ENCODE measurements around the gene R3HDM2.
A peak's percentile ranks its signal among the peaks of the same experiment; 100 is the strongest.

R3HDM2 gene

DNA sequence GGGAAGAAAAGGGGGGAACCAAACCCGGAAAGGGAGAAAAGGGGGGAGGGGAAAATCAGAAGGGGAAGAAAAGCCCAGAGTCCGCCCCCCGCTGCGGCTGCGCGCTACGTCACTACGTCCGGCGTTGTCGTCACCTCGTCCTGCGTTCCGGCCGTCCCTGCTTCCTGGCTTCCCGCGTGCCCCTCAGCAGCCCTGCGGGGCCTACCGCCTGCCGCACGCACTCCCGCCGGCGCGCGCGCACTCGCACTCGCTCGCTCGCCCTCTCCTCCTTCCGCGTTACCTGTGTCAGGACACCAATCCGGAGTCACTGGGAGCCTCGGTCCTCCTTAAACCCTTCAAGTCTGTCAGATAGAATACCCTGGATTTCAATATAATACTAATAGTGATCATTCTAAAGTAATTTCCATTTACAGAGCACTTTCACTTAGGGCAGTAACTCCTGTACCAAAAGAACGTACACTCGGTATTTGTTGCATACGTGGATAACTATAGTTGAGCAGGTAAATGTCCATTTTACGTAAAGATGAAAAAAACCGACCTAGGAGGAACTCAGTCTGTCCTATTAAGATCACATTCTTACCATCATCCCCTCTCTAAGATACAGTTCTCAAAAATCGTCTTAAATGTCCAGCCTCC lies at the start of gene R3HDM2:
Gene R3HDM2, minus strand, starts transcription at position 113 of the 636 bp plus-strand sequence. CDS start 120,615 bp downstream, outside the sequence.
- Histone ChIP-seq H2AFZ (ENCODE audit: low read depth, low read length) (peak within 1 kb of the TSS; percentile 44), H3K4me3 (ENCODE audit: low read length) (peak within 1 kb of the TSS; percentile 74), H3K9me3 (ENCODE audit: low read length) (no peaks in the 10 kb centered on the region), H3K4me1 (ENCODE audit: insufficient read depth, low read length) (peaks cover 11% of the 10 kb centered on the region), H3K27me3 (ENCODE audit: insufficient read depth, low read length) (no peaks in the 10 kb centered on the region), H3K36me3 (ENCODE audit: insufficient read depth, low read length) (no peaks in the 10 kb centered on the region)

- Histone ChIP-seq H3K36me3 (ENCODE audit: insufficient read depth, low read length) (no peaks in the 10 kb centered on the region), H3K9me3 (ENCODE audit: low read length) (peaks cover 3% of the 10 kb centered on the region), H3K4me1 (ENCODE audit: insufficient read depth, low read length) (peaks cover 9% of the 10 kb centered on the region), H2AFZ (ENCODE audit: low read depth, low read length) (no peak within 1 kb of the TSS), H3K4me3 (ENCODE audit: low read length) (no peak within 1 kb of the TSS), H3K27me3 (ENCODE audit: insufficient read depth, low read length) (peaks cover 51% of the 10 kb centered on the region)
Measured at GRCh38 chr12:57479376-57480115, 48.7 kb upstream of the R3HDM2 start, which contains the start of gene ARHGAP9. Gene ARHGAP9 (minus strand): TSS chr12:57479866. CDS start chr12:57479406, 460 bp downstream.

DNA sequence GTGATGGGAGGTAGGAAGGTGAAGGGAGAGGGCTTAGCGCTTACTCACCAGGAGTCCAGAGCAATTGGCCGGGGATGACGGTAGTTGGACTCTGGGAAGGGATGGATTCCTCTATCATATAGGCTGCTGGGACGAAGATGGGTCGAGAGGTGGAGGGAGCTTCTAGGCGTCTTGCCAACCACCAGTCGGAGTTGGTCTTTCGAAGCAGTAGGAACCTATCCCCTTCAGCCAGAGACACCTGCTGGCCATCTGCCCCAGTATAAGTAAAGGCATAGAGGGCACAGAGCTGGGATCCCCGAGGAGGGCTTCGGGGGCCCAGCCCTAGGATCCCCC lies 48.2 kb upstream of the R3HDM2 start:
- no peak overlapping the region for H2AFZ ChIP-seq (ENCODE audit: low read depth, low read length)
- H3K36me3 ChIP-seq (ENCODE audit: insufficient read depth, low read length): no peaks in the 10 kb centered on the region
- H3K9me3 ChIP-seq (ENCODE audit: low read length): peaks cover 3% of the 10 kb centered on the region
- H3K27me3 ChIP-seq (ENCODE audit: insufficient read depth, low read length): peaks cover 56% of the 10 kb centered on the region
- H3K4me3 ChIP-seq (ENCODE audit: low read length): no peak overlapping the region
- H3K4me1 ChIP-seq (ENCODE audit: insufficient read depth, low read length): peaks cover 9% of the 10 kb centered on the region

DNA sequence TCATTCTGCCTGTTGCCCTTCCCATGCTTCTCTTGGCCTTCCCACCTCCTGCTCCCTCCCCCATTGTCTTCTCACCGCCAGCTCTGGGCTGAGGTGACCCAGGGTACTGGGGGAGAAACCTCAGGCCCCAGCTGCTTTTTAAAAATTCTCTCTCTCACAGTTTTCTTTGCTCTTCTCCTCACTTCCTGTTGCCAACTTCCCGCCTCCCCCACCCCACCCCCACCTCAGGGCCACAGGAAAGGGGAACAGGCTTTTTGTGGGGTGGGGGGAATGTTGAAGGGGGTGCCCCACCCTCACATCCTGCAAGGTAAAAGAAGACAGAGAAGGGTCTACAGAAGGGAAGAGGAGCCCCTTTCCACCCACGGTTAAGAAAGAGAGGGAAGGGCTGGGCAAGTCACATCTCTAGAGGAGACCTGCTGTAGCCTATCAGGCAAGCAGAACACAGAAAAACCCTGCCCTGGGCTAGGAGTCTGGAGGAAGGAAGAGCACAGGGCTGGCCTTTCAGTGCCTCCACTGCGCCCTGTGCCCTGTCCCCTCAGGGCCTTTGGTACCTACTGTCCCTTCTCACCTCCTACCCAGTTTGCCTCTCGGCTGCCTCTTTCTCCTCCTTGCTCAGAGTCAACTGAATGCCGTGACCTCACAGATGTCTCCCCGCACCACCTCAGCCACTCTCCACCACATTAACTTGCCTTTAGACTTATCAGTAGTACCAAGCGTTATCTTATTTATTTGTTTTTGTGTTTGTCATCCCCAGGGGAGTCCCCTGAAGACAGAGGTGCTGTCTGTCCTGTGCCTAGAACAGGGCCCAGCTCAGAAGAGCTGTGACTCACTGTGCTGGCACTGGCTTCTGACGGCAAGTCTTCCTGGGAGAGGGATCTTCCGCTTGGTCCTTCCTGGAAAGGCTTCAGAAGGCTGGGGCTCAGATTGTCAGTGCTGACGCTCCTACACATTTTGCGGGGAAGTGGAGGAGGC lies 47.2 kb upstream of the R3HDM2 start:
- peaks cover 63% of the 10 kb centered on the region for H3K27me3 ChIP-seq (ENCODE audit: insufficient read depth, low read length)

DNA sequence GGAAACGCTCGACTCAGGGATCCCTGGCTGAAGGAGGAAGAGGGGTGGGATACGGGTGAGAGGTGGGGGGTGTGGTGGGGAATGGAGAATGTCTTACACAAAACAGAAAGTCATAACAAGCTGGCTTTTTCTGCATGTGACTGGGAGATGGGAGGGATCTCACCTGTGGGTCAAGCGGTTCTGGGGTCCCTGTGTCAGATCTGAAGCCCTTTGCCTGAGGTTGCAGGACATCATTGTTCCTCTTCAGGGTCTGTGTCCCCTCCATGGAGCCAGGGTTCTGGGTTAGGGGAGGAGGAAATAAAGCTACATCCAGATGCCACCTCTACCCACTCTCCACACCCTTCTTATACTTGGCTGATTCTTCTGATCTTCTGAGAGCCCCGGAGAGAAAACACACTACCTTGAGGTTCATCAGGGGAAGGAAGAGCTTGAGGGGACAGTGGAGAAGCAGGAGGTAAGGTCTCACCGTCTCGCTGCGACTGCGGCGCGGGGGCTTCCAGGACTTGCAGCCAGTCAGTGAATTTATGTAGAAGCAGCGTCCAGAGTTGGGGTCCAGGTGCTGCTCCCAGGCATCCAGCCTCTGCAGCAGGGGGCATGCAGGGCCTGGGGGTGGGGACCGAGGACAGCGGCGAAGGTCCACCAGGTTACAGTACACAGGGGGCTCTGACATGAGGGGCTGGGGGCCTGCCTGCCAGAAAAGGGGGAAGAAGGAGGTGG lies 46.3 kb upstream of the R3HDM2 start:
- Histone ChIP-seq H3K9me3 (ENCODE audit: low read length) (peaks cover 3% of the 10 kb centered on the region), H3K4me1 (ENCODE audit: insufficient read depth, low read length) (peaks cover 9% of the 10 kb centered on the region), H3K36me3 (ENCODE audit: insufficient read depth, low read length) (no peaks in the 10 kb centered on the region), H3K27me3 (ENCODE audit: insufficient read depth, low read length) (peaks cover 63% of the 10 kb centered on the region), H3K4me3 (ENCODE audit: low read length) (no peak overlapping the region), H2AFZ (ENCODE audit: low read depth, low read length) (no peak overlapping the region)

More for the DNA sequence above, 47.2 kb upstream of the R3HDM2 start:
- Histone ChIP-seq H3K36me3 (ENCODE audit: insufficient read depth, low read length) (no peaks in the 10 kb centered on the region), H2AFZ (ENCODE audit: low read depth, low read length) (no peak overlapping the region), H3K4me3 (ENCODE audit: low read length) (no peak overlapping the region), H3K9me3 (ENCODE audit: low read length) (peaks cover 3% of the 10 kb centered on the region), H3K4me1 (ENCODE audit: insufficient read depth, low read length) (peaks cover 9% of the 10 kb centered on the region)

DNA sequence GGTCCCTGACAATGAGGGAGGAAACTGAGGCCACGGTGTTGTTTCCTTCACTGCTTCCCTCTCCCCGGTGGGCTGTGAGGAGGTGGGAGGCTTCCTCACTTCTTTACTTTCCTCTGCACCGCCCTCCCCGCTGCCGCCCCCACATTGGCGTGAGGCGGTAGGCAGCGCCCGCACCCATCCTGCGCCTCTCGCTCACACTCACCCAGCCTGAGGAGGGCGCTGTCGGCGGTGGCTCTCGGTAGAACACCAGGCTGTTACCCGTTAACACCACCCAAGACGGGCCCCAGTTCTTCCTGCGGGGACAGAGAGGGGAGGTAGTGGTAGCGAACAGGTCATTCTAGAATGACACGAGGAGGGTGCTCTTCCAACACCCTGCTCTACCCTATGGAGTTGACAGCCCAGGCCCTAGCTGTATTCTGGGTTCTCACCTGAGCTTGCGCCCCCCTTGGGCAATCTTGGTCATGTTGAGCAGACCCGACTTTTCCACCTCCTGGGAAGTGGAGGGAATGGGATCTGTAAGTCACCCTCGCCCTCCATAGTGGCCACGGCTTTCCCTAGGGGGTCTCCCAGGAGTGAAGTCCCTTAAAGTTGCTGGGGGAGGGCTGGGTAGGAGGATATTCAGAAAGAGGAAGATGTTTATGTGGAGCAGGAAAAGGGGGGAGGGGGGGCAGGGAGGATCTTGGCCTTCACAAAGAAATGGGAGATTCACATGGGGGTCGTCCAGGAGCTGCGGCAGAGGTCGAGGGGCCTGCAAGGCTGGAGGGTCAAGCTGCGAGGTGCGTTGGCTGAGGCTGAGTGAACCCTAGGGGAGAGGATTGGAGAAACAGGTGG lies 45.5 kb upstream of the R3HDM2 start:
- Histone ChIP-seq H2AFZ (ENCODE audit: low read depth, low read length) (peak overlapping the region; percentile 62), H3K27me3 (ENCODE audit: insufficient read depth, low read length) (peaks cover 63% of the 10 kb centered on the region), H3K4me1 (ENCODE audit: insufficient read depth, low read length) (peaks cover 9% of the 10 kb centered on the region), H3K9me3 (ENCODE audit: low read length) (peaks cover 3% of the 10 kb centered on the region), H3K36me3 (ENCODE audit: insufficient read depth, low read length) (no peaks in the 10 kb centered on the region), H3K4me3 (ENCODE audit: low read length) (no peak overlapping the region)

GRCh38 chr12:57475271-57476161 lies 44.7 kb upstream of the R3HDM2 start:
- Histone ChIP-seq H2AFZ (ENCODE audit: low read depth, low read length) (peak overlapping the region; percentile 62), H3K27me3 (ENCODE audit: insufficient read depth, low read length) (peaks cover 60% of the 10 kb centered on the region), H3K36me3 (ENCODE audit: insufficient read depth, low read length) (peaks cover 4% of the 10 kb centered on the region), H3K4me3 (ENCODE audit: low read length) (peak overlapping the region; percentile 15), H3K4me1 (ENCODE audit: insufficient read depth, low read length) (peaks cover 9% of the 10 kb centered on the region), H3K9me3 (ENCODE audit: low read length) (peaks cover 3% of the 10 kb centered on the region)

DNA sequence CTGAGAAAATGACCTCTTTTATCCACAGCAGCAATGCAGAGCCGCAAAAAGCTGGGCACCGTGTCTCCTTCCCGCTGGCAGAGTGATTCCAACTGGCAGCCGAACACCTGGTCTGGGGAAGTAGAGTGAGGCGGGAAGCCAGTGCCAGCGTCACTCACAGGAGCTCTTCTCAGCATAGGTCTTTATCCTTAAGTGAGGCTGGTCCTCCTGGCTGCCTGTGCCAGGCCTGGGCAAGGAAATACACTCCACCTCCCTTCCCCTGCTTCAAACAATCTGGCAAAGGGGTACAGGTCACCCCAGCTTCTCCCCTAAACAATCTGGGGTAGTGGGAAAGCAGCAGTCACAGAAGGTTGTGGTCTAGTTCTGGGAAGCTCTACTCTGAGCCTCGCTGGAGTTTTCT lies 44.0 kb upstream of the R3HDM2 start:
- peak overlapping the region; percentile 62 for H2AFZ ChIP-seq (ENCODE audit: low read depth, low read length)
- peaks cover 59% of the 10 kb centered on the region for H3K27me3 ChIP-seq (ENCODE audit: insufficient read depth, low read length)
- peaks cover 9% of the 10 kb centered on the region for H3K4me1 ChIP-seq (ENCODE audit: insufficient read depth, low read length)
- peaks cover 4% of the 10 kb centered on the region for H3K36me3 ChIP-seq (ENCODE audit: insufficient read depth, low read length)
- H3K4me3 ChIP-seq (ENCODE audit: low read length): peak overlapping the region; percentile 15
- H3K9me3 ChIP-seq (ENCODE audit: low read length): peaks cover 3% of the 10 kb centered on the region

- peaks cover 4% of the 10 kb centered on the region for H3K36me3 ChIP-seq (ENCODE audit: insufficient read depth, low read length)
- peaks cover 59% of the 10 kb centered on the region for H3K27me3 ChIP-seq (ENCODE audit: insufficient read depth, low read length)
- H3K4me1 ChIP-seq (ENCODE audit: insufficient read depth, low read length): peaks cover 9% of the 10 kb centered on the region
- no peak overlapping the region for H2AFZ ChIP-seq (ENCODE audit: low read depth, low read length)
- no peak overlapping the region for H3K4me3 ChIP-seq (ENCODE audit: low read length)
- peaks cover 3% of the 10 kb centered on the region for H3K9me3 ChIP-seq (ENCODE audit: low read length)
Measured at GRCh38 chr12:57474430-57474829, 43.6 kb upstream of the R3HDM2 start.

GRCh38 chr12:57473886-57474285 lies 43.0 kb upstream of the R3HDM2 start:
- Histone ChIP-seq H3K9me3 (ENCODE audit: low read length) (peaks cover 3% of the 10 kb centered on the region), H3K4me1 (ENCODE audit: insufficient read depth, low read length) (peaks cover 9% of the 10 kb centered on the region), H3K4me3 (ENCODE audit: low read length) (no peak overlapping the region), H3K27me3 (ENCODE audit: insufficient read depth, low read length) (peaks cover 54% of the 10 kb centered on the region), H3K36me3 (ENCODE audit: insufficient read depth, low read length) (peaks cover 4% of the 10 kb centered on the region), H2AFZ (ENCODE audit: low read depth, low read length) (no peak overlapping the region)

- H3K36me3 ChIP-seq (ENCODE audit: insufficient read depth, low read length): peaks cover 4% of the 10 kb centered on the region
- no peak overlapping the region for H3K4me3 ChIP-seq (ENCODE audit: low read length)
- peaks cover 50% of the 10 kb centered on the region for H3K27me3 ChIP-seq (ENCODE audit: insufficient read depth, low read length)
- peaks cover 3% of the 10 kb centered on the region for H3K9me3 ChIP-seq (ENCODE audit: low read length)
- peaks cover 9% of the 10 kb centered on the region for H3K4me1 ChIP-seq (ENCODE audit: insufficient read depth, low read length)
- no peak overlapping the region for H2AFZ ChIP-seq (ENCODE audit: low read depth, low read length)
Measured at GRCh38 chr12:57473392-57473791, 42.5 kb upstream of the R3HDM2 start.

Measured in neuron (in vitro differentiated cells).